SW 1271 (cell line): Measurements from ENCODE around the gene EGLN1.
"Not testable (repeated sequence)": the region's sequence is repeated elsewhere in the genome, so short reads cannot be mapped to it uniquely, and the experiment has no call there.

Experiments used
- DNase-seq, 2 experiments: peaks; one replicate each; lab custom pipeline; 2025; lab: John Stamatoyannopoulos, UW

Gene EGLN1

GRCh38 chr1:231421971-231422797 lies at the start of gene EGLN1:
TSS of gene EGLN1 (minus strand) at chr1:231422287. CDS start at chr1:231421888, 399 bp downstream.
- DNase-seq, result peak; percentile 34 to 74

- not testable (repeated sequence) for DNase-seq
Observed at GRCh38 chr1:231471500-231471899, 49.4 kb upstream of the EGLN1 start.

GRCh38 chr1:231471027-231471426 lies 48.9 kb upstream of the EGLN1 start:
- DNase-seq, result not testable (repeated sequence)

GRCh38 chr1:231467986-231468385 lies 45.9 kb upstream of the EGLN1 start:
- no peak for DNase-seq

- DNase-seq, result no peak
Observed at GRCh38 chr1:231465051-231465450, 43.0 kb upstream of the EGLN1 start.

GRCh38 chr1:231463541-231463940 lies 41.5 kb upstream of the EGLN1 start:
- no peak for DNase-seq

GRCh38 chr1:231460614-231461013 lies 38.5 kb upstream of the EGLN1 start:
- DNase-seq, result no peak

- DNase-seq, result not testable (repeated sequence)
Observed at GRCh38 chr1:231459438-231459837, 37.4 kb upstream of the EGLN1 start.

GRCh38 chr1:231457956-231458355 lies 35.9 kb upstream of the EGLN1 start:
- not testable (repeated sequence) for DNase-seq

- DNase-seq, result not testable (repeated sequence)
Observed at GRCh38 chr1:231454133-231454532, 32.0 kb upstream of the EGLN1 start.

- no peak for DNase-seq
Observed at GRCh38 chr1:231446138-231446537, 24.1 kb upstream of the EGLN1 start.

GRCh38 chr1:231444059-231444458 lies 22.0 kb upstream of the EGLN1 start:
- no peak for DNase-seq

GRCh38 chr1:231443363-231443762 lies 21.3 kb upstream of the EGLN1 start:
- no peak for DNase-seq

GRCh38 chr1:231442735-231443134 lies 20.6 kb upstream of the EGLN1 start:
- DNase-seq, result no peak

- no peak for DNase-seq
Observed at GRCh38 chr1:231432996-231433395, 10.9 kb upstream of the EGLN1 start.

- no peak for DNase-seq
Observed at GRCh38 chr1:231431665-231432415, 9.8 kb upstream of the EGLN1 start.

GRCh38 chr1:231430678-231431352 lies 8.7 kb upstream of the EGLN1 start:
- not testable (repeated sequence) for DNase-seq

GRCh38 chr1:231428377-231428776 lies 6.3 kb upstream of the EGLN1 start:
- DNase-seq, result no peak

- DNase-seq, result no peak
Observed at GRCh38 chr1:231424950-231425805, 3.1 kb upstream of the EGLN1 start.

GRCh38 chr1:231423648-231424047 lies 1.6 kb upstream of the EGLN1 start:
- no peak for DNase-seq

GRCh38 chr1:231422798-231423309 lies 767 bp upstream of the EGLN1 start:
- DNase-seq, result no peak
